ENCODE measurements around the gene OPRD1.
"Not testable (repeated sequence)": the region's sequence is repeated elsewhere in the genome, so short reads cannot be mapped to it uniquely, and the experiment has no call there.

GRCh38 chr1:28847207-28847606, 35.2 kb downstream of the OPRD1 start:
- not testable (repeated sequence) for TF ChIP-seq CTCF (conservative IDR thresholded peaks at IDR 0.05; ENCODE audit: low read length); EZH2phosphoT487 (IDR thresholded peaks at IDR 0.05; ENCODE audit: borderline replicate concordance)

All from Loucy (cell line).